ENCODE measurements around the gene ABCG4. TPM values are rescaled to one million over a fixed set of nuclear protein-coding genes. Genes with fewer than 3 reads are reported as not detected.

Gene ABCG4
- total and polyA plus RNA-seq, 9 of the 15 experiments (the other 6 are each of a cell fraction or from before 2014, with no cell fraction given) = 0.03 to 0.11 (median 0.07) TPM; not detected in 4

DNA sequence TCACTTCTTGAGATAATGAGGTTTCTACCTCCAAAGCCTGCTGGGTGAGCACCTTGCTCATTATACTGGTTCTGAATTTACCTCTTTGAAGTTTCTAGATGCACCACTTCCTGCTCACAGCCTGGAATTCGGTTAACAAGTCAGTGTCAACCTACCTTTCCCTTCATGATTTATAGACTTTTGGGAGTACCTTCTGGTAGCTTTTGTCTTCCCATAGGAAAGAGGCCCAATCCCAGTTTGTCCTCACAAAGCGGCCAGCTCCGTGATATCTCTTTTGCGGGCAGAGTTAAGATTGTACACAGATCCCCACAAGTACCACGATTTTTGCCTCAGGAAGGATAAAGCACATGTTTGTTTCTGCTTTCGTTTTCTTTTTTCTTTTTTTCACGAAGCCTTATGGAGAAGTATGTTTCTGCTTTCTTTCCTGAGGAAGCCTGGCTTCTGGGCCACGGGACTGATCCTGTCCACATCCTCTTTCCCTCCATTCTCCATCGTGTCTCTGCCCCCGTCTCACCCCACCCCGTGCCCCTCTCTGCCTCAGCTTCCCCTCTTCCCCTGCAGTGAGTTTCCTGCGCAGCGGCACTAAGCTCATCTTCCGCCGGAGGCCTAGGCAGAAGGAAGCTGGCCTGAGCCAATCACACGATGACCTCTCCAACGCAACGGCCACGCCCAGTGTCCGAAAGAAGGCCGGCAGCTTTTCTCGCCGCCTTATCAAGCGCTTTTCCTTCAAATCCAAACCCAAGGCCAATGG is 33.2 kb upstream of the ABCG4 start (continued):
- TF ChIP-seq GABPA (tag; conservative IDR thresholded peaks at IDR 0.05; ENCODE audit: low read depth) (peak; percentile 36; the same call in 1 of the 2 replicates), ATF1 (CRISPR knock-in tag; IDR thresholded peaks at IDR 0.05) (no peak), ATF1 (tag; IDR thresholded peaks at IDR 0.05) (no peak), PKNOX1 (IDR thresholded peaks at IDR 0.05) (peak; percentile 54), HNRNPLL (IDR thresholded peaks at IDR 0.05; ENCODE audit: low read depth, low read length, poor library complexity, severe bottlenecking) (peak; percentile 31), SMARCE1 (IDR thresholded peaks at IDR 0.05) (no peak), NRF1 (conservative IDR thresholded peaks at IDR 0.05 in 1 of 2, IDR thresholded peaks at IDR 0.05 in 1 of 2) (peak; percentile 72 to 76), KDM5B (IDR thresholded peaks at IDR 0.05; ENCODE audit: insufficient replicate concordance, low read depth, low read length) (no peak), TGIF2 (CRISPR knock-in tag; IDR thresholded peaks at IDR 0.05) (no peak), PTTG1 (tag; IDR thresholded peaks at IDR 0.05; ENCODE audit: low read depth) (no peak), NELFE (IDR thresholded peaks at IDR 0.05; ENCODE audit: insufficient read depth, insufficient read length) (no peak), JUNB (CRISPR knock-in tag; conservative IDR thresholded peaks at IDR 0.05) (no peak), NCOA6 (IDR thresholded peaks at IDR 0.05) (no peak), ZZZ3 (IDR thresholded peaks at IDR 0.05) (no peak), EGR1 (conservative IDR thresholded peaks at IDR 0.05) (no peak)
- TF ChIP-seq, protein P1, sequence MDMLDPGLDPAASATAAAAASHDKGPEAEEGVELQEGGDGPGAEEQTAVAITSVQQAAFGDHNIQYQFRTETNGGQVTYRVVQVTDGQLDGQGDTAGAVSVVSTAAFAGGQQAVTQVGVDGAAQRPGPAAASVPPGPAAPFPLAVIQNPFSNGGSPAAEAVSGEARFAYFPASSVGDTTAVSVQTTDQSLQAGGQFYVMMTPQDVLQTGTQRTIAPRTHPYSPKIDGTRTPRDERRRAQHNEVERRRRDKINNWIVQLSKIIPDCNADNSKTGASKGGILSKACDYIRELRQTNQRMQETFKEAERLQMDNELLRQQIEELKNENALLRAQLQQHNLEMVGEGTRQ (CRISPR knock-in tag; IDR thresholded peaks at IDR 0.05) = no peak
- TF ChIP-seq, protein P2, sequence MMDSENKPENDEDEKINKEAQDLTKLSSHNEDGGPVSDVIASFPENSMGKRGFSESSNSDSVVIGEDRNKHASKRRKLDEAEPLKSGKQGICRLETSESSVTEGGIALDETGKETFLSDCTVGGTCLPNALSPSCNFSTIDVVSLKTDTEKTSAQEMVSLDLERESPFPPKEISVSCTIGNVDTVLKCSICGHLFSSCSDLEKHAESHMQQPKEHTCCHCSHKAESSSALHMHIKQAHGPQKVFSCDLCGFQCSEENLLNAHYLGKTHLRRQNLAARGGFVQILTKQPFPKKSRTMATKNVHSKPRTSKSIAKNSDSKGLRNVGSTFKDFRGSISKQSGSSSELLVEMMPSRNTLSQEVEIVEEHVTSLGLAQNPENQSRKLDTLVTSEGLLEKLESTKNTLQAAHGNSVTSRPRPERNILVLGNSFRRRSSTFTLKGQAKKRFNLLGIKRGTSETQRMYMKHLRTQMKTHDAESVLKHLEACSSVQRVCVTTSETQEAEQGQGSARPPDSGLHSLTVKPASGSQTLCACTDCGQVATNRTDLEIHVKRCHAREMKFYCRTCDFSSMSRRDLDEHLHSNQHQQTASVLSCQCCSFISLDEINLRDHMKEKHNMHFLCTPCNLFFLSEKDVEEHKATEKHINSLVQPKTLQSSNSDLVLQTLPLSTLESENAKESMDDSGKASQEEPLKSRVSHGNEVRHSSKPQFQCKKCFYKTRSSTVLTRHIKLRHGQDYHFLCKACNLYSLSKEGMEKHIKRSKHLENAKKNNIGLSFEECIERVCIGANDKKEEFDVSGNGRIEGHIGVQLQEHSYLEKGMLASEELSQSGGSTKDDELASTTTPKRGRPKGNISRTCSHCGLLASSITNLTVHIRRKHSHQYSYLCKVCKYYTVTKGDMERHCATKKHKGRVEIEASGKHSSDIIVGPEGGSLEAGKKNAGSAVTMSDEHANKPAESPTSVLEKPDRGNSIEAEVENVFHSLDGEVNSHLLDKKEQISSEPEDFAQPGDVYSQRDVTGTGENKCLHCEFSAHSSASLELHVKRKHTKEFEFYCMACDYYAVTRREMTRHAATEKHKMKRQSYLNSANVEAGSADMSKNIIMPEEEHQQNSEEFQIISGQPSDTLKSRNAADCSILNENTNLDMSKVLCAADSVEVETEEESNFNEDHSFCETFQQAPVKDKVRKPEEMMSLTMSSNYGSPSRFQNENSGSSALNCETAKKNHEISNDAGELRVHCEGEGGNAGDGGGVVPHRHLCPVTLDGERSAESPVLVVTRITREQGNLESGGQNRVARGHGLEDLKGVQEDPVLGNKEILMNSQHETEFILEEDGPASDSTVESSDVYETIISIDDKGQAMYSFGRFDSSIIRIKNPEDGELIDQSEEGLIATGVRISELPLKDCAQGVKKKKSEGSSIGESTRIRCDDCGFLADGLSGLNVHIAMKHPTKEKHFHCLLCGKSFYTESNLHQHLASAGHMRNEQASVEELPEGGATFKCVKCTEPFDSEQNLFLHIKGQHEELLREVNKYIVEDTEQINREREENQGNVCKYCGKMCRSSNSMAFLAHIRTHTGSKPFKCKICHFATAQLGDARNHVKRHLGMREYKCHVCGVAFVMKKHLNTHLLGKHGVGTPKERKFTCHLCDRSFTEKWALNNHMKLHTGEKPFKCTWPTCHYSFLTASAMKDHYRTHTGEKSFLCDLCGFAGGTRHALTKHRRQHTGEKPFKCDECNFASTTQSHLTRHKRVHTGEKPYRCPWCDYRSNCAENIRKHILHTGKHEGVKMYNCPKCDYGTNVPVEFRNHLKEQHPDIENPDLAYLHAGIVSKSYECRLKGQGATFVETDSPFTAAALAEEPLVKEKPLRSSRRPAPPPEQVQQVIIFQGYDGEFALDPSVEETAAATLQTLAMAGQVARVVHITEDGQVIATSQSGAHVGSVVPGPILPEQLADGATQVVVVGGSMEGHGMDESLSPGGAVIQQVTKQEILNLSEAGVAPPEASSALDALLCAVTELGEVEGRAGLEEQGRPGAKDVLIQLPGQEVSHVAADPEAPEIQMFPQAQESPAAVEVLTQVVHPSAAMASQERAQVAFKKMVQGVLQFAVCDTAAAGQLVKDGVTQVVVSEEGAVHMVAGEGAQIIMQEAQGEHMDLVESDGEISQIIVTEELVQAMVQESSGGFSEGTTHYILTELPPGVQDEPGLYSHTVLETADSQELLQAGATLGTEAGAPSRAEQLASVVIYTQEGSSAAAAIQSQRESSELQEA (IDR thresholded peaks at IDR 0.05; ENCODE audit: low read depth) = no peak
- TF ChIP-seq, protein P3, sequence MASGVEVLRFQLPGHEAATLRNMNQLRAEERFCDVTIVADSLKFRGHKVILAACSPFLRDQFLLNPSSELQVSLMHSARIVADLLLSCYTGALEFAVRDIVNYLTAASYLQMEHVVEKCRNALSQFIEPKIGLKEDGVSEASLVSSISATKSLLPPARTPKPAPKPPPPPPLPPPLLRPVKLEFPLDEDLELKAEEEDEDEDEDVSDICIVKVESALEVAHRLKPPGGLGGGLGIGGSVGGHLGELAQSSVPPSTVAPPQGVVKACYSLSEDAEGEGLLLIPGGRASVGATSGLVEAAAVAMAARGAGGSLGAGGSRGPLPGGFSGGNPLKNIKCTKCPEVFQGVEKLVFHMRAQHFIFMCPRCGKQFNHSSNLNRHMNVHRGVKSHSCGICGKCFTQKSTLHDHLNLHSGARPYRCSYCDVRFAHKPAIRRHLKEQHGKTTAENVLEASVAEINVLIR (CRISPR knock-in tag; IDR thresholded peaks at IDR 0.05) = no peak
